Measurements from ENCODE around the gene YBEY. TPM values are rescaled to one million over a fixed set of nuclear protein-coding genes. Genes with fewer than 3 reads are reported as not detected.
"Not testable (repeated sequence)": the region's sequence is repeated elsewhere in the genome, so short reads cannot be mapped to it uniquely, and the experiment has no call there.

YBEY gene
- total RNA-seq, 4 donors from 2014 or later, result 6.1 to 16.3 (median 13.3) TPM

DNA sequence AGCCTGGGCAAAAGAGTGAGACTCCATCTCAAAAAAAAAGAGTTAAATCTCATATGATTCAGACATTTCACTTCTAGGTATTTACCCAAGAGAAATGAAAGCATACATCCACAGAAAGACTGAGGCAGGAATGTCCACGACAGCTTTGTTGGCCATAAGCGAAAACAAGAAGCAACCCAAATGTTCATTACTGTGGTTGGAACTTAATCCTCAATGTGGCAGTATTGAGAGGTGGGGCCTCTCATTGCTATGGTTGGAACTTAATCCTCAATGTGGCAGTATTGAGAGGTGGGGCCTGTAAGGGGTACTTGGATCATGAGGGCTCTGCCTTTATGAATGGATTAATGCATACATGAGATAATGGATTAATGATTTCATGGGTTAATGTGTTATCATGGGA lies 22.3 kb downstream of the YBEY start:
- ATAC-seq, result no peak
- Histone ChIP-seq H3K9me3 (no peaks in the 10 kb centered on the region), H3K4me1 (no peaks in the 10 kb centered on the region), H3K27me3 (no peaks in the 10 kb centered on the region), H3K27ac (no peak overlapping the region), H3K36me3 (peaks cover 0 to 26% of the 10 kb centered on the region in 2 donors), H3K4me3 (no peak overlapping the region)
- 92 to 100% methylated on average over 1 to 2 of the region's 2 CpGs for WGBS, 2 donors (ENCODE audit: low coverage in 1 of 2)
- TF ChIP-seq POLR2AphosphoS5 (IDR thresholded peaks at IDR 0.05) (no peak), CTCF (IDR thresholded peaks at IDR 0.05) (no peak), POLR2A (IDR thresholded peaks at IDR 0.05) (no peak), EP300 (IDR thresholded peaks at IDR 0.05) (no peak)

DNA sequence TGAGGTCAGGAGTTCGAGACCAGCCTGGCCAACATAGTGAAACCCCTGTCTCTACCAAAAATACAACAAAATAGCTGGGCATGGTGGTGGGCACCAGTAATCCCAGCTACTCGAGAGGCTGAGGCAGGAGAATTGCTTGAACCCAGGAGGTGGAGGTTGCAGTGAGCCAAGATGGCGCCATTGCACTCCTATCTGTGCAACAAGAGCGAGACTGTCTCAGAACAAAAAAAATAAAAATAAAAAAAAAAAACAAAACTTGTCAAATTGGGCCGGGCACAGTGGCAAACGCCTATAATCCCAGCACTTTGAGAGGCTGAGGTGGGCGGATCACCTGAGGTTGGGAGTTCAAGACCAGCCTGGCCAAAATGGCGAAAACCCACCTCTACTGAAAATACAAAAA lies 24.1 kb downstream of the YBEY start:
- H3K4me3 ChIP-seq, H3K27ac ChIP-seq, H3K4me1 ChIP-seq, H3K9me3 ChIP-seq, H3K27me3 ChIP-seq, ATAC-seq: not testable (repeated sequence)
- 95% methylated on average over 8 of the region's 8 CpGs; no CpG with 5 or more reads in 1 of the 2 donors for WGBS, 2 donors (ENCODE audit: low coverage in 1 of 2)
- H3K36me3 ChIP-seq, result peaks cover 0 to 21% of the 10 kb centered on the region in 2 donors

- peaks cover 0 to 13% of the 10 kb centered on the region in 2 donors for H3K36me3 ChIP-seq
- no peak overlapping the region for H3K27ac ChIP-seq
- ATAC-seq, result no peak
- no peak overlapping the region for H3K4me3 ChIP-seq
- H3K9me3 ChIP-seq, result no peaks in the 10 kb centered on the region
- TF ChIP-seq CTCF (IDR thresholded peaks at IDR 0.05) (no peak), POLR2AphosphoS5 (IDR thresholded peaks at IDR 0.05) (no peak), EP300 (IDR thresholded peaks at IDR 0.05) (no peak), POLR2A (IDR thresholded peaks at IDR 0.05) (no peak)
- no peaks in the 10 kb centered on the region for H3K4me1 ChIP-seq
- H3K27me3 ChIP-seq, result no peaks in the 10 kb centered on the region
Measured at GRCh38 chr21:46311568-46311967, 25.4 kb downstream of the YBEY start.

DNA sequence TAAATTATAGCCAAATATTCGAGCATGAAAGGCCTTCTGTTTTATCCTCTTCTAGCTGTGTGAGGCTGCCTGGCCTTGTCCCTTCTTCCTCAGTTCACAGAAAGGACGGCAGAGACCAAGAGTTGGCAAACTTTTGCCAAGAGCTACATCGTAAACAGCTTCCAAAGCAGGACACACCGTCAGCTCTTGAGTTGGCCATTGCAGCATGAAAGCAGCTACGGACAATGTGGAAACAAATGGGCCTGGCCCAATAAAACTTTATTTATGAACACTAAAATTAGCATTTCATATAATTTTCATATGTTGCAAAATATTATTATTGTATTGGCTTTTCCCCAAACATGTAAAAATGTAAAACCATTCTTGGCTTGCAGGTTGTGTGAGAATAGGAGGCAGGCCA lies 26.8 kb downstream of the YBEY start:
- Histone ChIP-seq H3K27me3 (no peaks in the 10 kb centered on the region), H3K9me3 (no peaks in the 10 kb centered on the region), H3K4me3 (no peak overlapping the region), H3K36me3 (peaks cover 0 to 13% of the 10 kb centered on the region in 2 donors), H3K27ac (no peak overlapping the region), H3K4me1 (no peaks in the 10 kb centered on the region)
- ATAC-seq, result no peak
- 82 to 88% methylated on average over 3 to 5 of the region's 5 CpGs for WGBS, 2 donors (ENCODE audit: low coverage in 1 of 2)
- TF ChIP-seq CTCF (IDR thresholded peaks at IDR 0.05), result no peak

- no peak for ATAC-seq
- no peak overlapping the region for H3K27ac ChIP-seq
- H3K4me3 ChIP-seq, result no peak overlapping the region
- no peaks in the 10 kb centered on the region for H3K27me3 ChIP-seq
- peaks cover 0 to 12% of the 10 kb centered on the region in 2 donors for H3K36me3 ChIP-seq
- H3K4me1 ChIP-seq, result no peaks in the 10 kb centered on the region
- H3K9me3 ChIP-seq, result no peaks in the 10 kb centered on the region
- WGBS, 2 donors (ENCODE audit: low coverage in 1 of 2), result 97% methylated on average over 6 of the region's 22 CpGs; no CpG with 5 or more reads in 1 of the 2 donors
- no peak for TF ChIP-seq EP300 (IDR thresholded peaks at IDR 0.05)
- no peak for TF ChIP-seq POLR2A (IDR thresholded peaks at IDR 0.05)
- TF ChIP-seq POLR2AphosphoS5 (IDR thresholded peaks at IDR 0.05), result no peak
- TF ChIP-seq CTCF (IDR thresholded peaks at IDR 0.05), result no peak
Measured at GRCh38 chr21:46314441-46315020, 28.4 kb downstream of the YBEY start.
